Renal cortical epithelial cell (primary cell): Measurements from ENCODE around the gene ACTR3. TPM values are rescaled to one million over a fixed set of nuclear protein-coding genes. Genes with fewer than 3 reads are reported as not detected.

ENCODE experiments used
- DNase-seq: peaks from one replicate; pipeline ENCODE4 v3.0.0-alpha.2; 2011; ENCODE audit warnings: low read depth
- total RNA-seq: library from RNA; depleted of rRNA; stranded (reverse); fragments of >200 nt; gene quantifications from 2 replicates; pipeline ENCODE4 v1.2.3, GENCODE V29; 2014

The ACTR3 gene
- total RNA-seq, 1 donor from 2014 or later, result 456 TPM

GRCh38 chr2:113876503-113877387, 13.1 kb upstream of the ACTR3 start:
- peak; percentile 83 for DNase-seq

GRCh38 chr2:113877711-113878598, 11.9 kb upstream of the ACTR3 start:
- DNase-seq, result peak; percentile 85

GRCh38 chr2:113878743-113879142, 11.1 kb upstream of the ACTR3 start:
- DNase-seq, result no peak

GRCh38 chr2:113879457-113879856, 10.4 kb upstream of the ACTR3 start:
- DNase-seq, result no peak

GRCh38 chr2:113886479-113887008, 3.3 kb upstream of the ACTR3 start:
- DNase-seq, result peak; percentile 73

- no peak for DNase-seq
Measured at GRCh38 chr2:113887009-113887792, 2.7 kb upstream of the ACTR3 start.

- DNase-seq, result no peak
Measured at GRCh38 chr2:113888641-113889470, 1.0 kb upstream of the ACTR3 start.

- DNase-seq, result peak; percentile 92
Measured at GRCh38 chr2:113890253-113891235, 655 bp downstream of the ACTR3 start.

- no peak for DNase-seq
Measured at GRCh38 chr2:113891265-113891959, 1.5 kb downstream of the ACTR3 start.

- no peak for DNase-seq
Measured at GRCh38 chr2:113892004-113892710, 2.3 kb downstream of the ACTR3 start.

- DNase-seq, result peak; percentile 97
Measured at GRCh38 chr2:113894156-113894743, 4.4 kb downstream of the ACTR3 start.

GRCh38 chr2:113895301-113895700, 5.4 kb downstream of the ACTR3 start:
- no peak for DNase-seq

GRCh38 chr2:113895819-113896563, 6.1 kb downstream of the ACTR3 start:
- DNase-seq, result no peak

- no peak for DNase-seq
Measured at GRCh38 chr2:113896791-113897190, 6.9 kb downstream of the ACTR3 start.

- DNase-seq, result no peak
Measured at GRCh38 chr2:113898081-113898480, 8.2 kb downstream of the ACTR3 start.

GRCh38 chr2:113899166-113899565, 9.3 kb downstream of the ACTR3 start:
- DNase-seq, result no peak

- no peak for DNase-seq
Measured at GRCh38 chr2:113901943-113902342, 12.1 kb downstream of the ACTR3 start.
